ENCODE data around the gene GYG1.

GYG1 gene

DNA sequence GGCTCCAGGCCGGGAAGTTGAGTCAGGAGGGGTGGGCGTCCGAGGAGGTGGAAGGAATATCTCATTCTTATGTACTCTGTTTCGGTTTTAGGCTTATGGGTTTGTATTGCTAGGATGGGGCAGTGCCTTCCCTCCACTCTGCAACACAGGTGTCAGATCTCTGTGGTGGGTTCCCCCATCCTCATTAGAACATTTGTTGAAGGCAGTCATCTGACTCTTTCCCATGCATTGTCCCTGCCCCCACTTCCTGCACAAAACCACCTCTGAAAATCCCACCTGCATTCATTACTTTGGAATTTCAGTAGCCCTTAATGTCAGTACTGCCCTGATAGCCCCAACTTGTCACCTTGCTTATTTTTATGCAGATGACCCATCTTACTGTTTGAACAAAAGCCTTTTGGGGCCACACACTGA lies 29.5 kb downstream of the GYG1 start:
- TF ChIP-seq, protein P1, sequence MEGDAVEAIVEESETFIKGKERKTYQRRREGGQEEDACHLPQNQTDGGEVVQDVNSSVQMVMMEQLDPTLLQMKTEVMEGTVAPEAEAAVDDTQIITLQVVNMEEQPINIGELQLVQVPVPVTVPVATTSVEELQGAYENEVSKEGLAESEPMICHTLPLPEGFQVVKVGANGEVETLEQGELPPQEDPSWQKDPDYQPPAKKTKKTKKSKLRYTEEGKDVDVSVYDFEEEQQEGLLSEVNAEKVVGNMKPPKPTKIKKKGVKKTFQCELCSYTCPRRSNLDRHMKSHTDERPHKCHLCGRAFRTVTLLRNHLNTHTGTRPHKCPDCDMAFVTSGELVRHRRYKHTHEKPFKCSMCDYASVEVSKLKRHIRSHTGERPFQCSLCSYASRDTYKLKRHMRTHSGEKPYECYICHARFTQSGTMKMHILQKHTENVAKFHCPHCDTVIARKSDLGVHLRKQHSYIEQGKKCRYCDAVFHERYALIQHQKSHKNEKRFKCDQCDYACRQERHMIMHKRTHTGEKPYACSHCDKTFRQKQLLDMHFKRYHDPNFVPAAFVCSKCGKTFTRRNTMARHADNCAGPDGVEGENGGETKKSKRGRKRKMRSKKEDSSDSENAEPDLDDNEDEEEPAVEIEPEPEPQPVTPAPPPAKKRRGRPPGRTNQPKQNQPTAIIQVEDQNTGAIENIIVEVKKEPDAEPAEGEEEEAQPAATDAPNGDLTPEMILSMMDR (IDR thresholded peaks at IDR 0.05; ENCODE audit: low read depth, low read length), result no peak
- TF ChIP-seq EZH2phosphoT487 (IDR thresholded peaks at IDR 0.05; ENCODE audit: low read depth), result no peak
- no peak overlapping the region for H3K4me3 ChIP-seq (ENCODE audit: low read length)
- H3K4me2 ChIP-seq (ENCODE audit: low read length), result no peak overlapping the region
- H3K27ac ChIP-seq (ENCODE audit: low read length), result no peak overlapping the region
- no peaks in the 10 kb centered on the region for H3K79me2 ChIP-seq (ENCODE audit: low read length)
- H4K20me1 ChIP-seq (ENCODE audit: insufficient read depth, low read length), result no peaks in the 10 kb centered on the region
- H3K9ac ChIP-seq (ENCODE audit: low read length), result no peak overlapping the region
- peaks cover 11% of the 10 kb centered on the region; the same call in 1 of the 2 replicates for H3K9me3 ChIP-seq (ENCODE audit: insufficient read depth, low read length)
- no peaks in the 10 kb centered on the region for H3K27me3 ChIP-seq (ENCODE audit: low read depth, low read length)
- peaks cover 30% of the 10 kb centered on the region for H3K36me3 ChIP-seq (replicated peaks; ENCODE audit: low read depth, low read length)
- no peaks in the 10 kb centered on the region for H3K4me1 ChIP-seq (ENCODE audit: low read length)
- H2AFZ ChIP-seq (ENCODE audit: low read depth, low read length), result no peak overlapping the region

DNA sequence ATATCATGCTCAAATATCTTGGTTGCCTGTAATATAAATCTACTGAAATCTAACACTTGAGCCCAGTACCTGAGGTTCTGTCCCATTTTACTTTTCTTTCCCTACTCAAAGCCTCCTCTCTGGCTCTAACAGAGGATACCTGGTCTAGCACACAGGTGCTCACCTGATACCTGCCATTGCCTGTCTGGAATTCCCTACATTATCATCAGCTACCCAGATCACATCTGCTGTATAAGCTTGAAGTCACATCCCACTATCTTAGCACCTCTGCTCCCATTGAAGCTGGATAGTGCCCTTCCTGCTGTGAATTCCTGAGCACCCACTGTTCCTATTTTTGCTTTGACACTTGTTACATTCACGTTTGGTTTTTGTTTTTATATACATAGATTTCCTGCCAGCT lies 30.5 kb downstream of the GYG1 start:
- H2AFZ ChIP-seq (ENCODE audit: low read depth, low read length), result no peak overlapping the region
- H3K9ac ChIP-seq (ENCODE audit: low read length), result no peak overlapping the region
- H3K27me3 ChIP-seq (ENCODE audit: low read depth, low read length), result no peaks in the 10 kb centered on the region
- no peak for TF ChIP-seq EZH2phosphoT487 (IDR thresholded peaks at IDR 0.05; ENCODE audit: low read depth)
- TF ChIP-seq, protein P1 (IDR thresholded peaks at IDR 0.05; ENCODE audit: low read depth, low read length), result no peak
- H3K4me1 ChIP-seq (ENCODE audit: low read length), result no peaks in the 10 kb centered on the region
- H4K20me1 ChIP-seq (ENCODE audit: insufficient read depth, low read length), result no peaks in the 10 kb centered on the region
- H3K27ac ChIP-seq (ENCODE audit: low read length), result no peak overlapping the region
- no peak overlapping the region for H3K4me2 ChIP-seq (ENCODE audit: low read length)
- peaks cover 11% of the 10 kb centered on the region; the same call in 1 of the 2 replicates for H3K9me3 ChIP-seq (ENCODE audit: insufficient read depth, low read length)
- H3K4me3 ChIP-seq (ENCODE audit: low read length), result no peak overlapping the region
- no peaks in the 10 kb centered on the region for H3K79me2 ChIP-seq (ENCODE audit: low read length)
- H3K36me3 ChIP-seq (replicated peaks; ENCODE audit: low read depth, low read length), result peaks cover 35% of the 10 kb centered on the region

DNA sequence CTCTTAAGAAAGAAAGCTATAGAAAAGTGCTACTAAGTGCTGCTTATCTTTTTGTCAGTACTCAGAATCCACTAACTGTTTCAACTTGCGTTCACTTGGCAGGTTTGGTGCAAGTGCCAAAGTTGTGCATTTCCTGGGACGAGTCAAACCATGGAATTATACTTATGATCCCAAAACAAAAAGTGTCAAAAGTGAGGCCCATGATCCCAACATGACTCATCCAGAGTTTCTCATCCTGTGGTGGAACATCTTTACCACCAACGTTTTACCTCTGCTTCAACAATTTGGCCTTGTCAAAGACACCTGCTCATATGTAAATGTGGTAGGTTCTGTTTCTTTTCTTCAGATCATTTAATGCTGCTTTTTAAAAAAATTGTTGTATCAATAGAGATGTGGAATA lies 32.6 kb downstream of the GYG1 start:
- Histone ChIP-seq H2AFZ (ENCODE audit: low read depth, low read length) (no peak overlapping the region), H3K27ac (ENCODE audit: low read length) (no peak overlapping the region), H3K4me2 (ENCODE audit: low read length) (no peak overlapping the region), H3K79me2 (ENCODE audit: low read length) (no peaks in the 10 kb centered on the region), H3K4me3 (ENCODE audit: low read length) (no peak overlapping the region), H3K9ac (ENCODE audit: low read length) (no peak overlapping the region), H3K27me3 (ENCODE audit: low read depth, low read length) (no peaks in the 10 kb centered on the region), H3K4me1 (ENCODE audit: low read length) (no peaks in the 10 kb centered on the region), H3K36me3 (replicated peaks; ENCODE audit: low read depth, low read length) (peaks cover 46% of the 10 kb centered on the region), H4K20me1 (ENCODE audit: insufficient read depth, low read length) (no peaks in the 10 kb centered on the region), H3K9me3 (ENCODE audit: insufficient read depth, low read length) (peaks cover 11% of the 10 kb centered on the region; the same call in 1 of the 2 replicates)
- TF ChIP-seq, protein P1 (IDR thresholded peaks at IDR 0.05; ENCODE audit: low read depth, low read length), result no peak
- TF ChIP-seq EZH2phosphoT487 (IDR thresholded peaks at IDR 0.05; ENCODE audit: low read depth), result no peak

DNA sequence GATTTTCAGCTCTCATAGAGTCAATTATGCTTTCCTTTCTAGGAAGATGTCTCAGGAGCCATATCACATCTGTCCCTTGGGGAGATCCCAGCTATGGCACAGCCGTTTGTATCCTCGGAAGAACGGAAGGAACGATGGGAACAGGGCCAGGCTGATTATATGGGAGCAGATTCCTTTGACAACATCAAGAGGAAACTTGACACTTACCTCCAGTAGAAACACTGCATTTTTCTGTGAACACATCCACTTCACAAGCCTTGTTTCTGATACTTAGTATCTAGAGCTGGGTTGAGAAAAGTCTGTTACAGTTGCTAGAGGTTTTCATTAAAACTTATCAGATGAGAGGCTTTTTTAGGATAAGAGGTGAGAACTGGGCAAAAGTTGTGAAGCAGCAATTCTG lies 35.4 kb downstream of the GYG1 start:
- H3K4me1 ChIP-seq (ENCODE audit: low read length), result no peaks in the 10 kb centered on the region
- no peaks in the 10 kb centered on the region for H4K20me1 ChIP-seq (ENCODE audit: insufficient read depth, low read length)
- H3K79me2 ChIP-seq (ENCODE audit: low read length), result no peaks in the 10 kb centered on the region
- H3K36me3 ChIP-seq (replicated peaks; ENCODE audit: low read depth, low read length), result peaks cover 52% of the 10 kb centered on the region
- no peak for TF ChIP-seq EZH2phosphoT487 (IDR thresholded peaks at IDR 0.05; ENCODE audit: low read depth)
- TF ChIP-seq, protein P1 (IDR thresholded peaks at IDR 0.05; ENCODE audit: low read depth, low read length), result no peak
- no peak overlapping the region for H3K9ac ChIP-seq (ENCODE audit: low read length)
- no peak overlapping the region for H2AFZ ChIP-seq (ENCODE audit: low read depth, low read length)
- no peak overlapping the region for H3K27ac ChIP-seq (ENCODE audit: low read length)
- peaks cover 11% of the 10 kb centered on the region; the same call in 1 of the 2 replicates for H3K9me3 ChIP-seq (ENCODE audit: insufficient read depth, low read length)
- no peaks in the 10 kb centered on the region for H3K27me3 ChIP-seq (ENCODE audit: low read depth, low read length)
- no peak overlapping the region for H3K4me3 ChIP-seq (ENCODE audit: low read length)
- no peak overlapping the region for H3K4me2 ChIP-seq (ENCODE audit: low read length)

Measured in OCI-LY3 (cell line).